ENCODE results near the gene SMIM10L2A.
"Not testable (repeated sequence)": the region's sequence is repeated elsewhere in the genome, so short reads cannot be mapped to it uniquely, and the experiment has no call there.

Gene SMIM10L2A

DNA sequence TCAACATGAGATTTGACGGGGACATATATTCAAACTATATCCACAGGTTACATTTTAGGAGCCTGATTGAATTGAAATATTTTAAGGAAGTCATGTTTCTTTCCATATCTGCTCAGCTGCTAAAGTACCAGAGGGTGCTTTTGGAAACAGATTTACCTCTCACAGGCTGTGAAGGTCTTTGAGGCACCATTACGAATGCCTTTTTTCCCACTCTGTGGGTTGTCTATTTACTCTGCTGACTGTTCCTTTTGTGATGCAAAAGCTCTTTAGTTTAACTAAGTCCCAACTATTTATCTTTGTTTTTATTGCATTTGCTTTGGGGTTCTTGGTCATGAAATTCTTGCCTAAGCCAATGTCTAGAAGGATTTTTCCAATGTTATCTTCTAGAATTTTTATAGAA lies 40.0 kb downstream of the SMIM10L2A start:
- DNase-seq, result not testable (repeated sequence)

- no peak for DNase-seq
Measured at GRCh38 chrX:135463937-135464336, 42.2 kb downstream of the SMIM10L2A start.

DNA sequence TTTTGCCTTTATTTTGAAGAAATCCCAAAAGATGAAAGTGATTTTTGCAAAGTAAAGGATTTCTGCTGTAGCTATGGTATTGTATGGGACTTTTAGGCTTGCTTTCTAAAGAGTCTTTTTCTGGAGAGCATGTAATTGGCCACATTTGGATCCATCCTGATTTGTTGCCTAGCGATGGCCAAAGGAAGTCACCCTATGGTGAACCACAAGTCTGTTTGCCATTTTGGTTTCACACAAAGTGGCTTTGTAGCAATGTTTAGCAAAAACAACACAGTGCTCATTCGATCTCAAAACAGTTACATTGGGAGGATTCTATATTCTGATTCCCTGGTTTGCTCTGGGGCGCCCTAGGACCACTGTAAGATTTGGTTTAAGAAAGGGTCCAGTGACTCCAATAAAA lies 54.6 kb downstream of the SMIM10L2A start:
- DNase-seq, result no peak

GRCh38 chrX:135477576-135477975 lies 55.8 kb downstream of the SMIM10L2A start:
- peak; percentile 84 for DNase-seq

All from NCI-H345 (cell line).